Psoas muscle (tissue), 8 donors: ENCODE measurements around the gene FREM1. TPM values are rescaled to one million over a fixed set of nuclear protein-coding genes. Genes with fewer than 3 reads are reported as not detected.
A peak's percentile ranks its signal among the peaks of the same experiment; 100 is the strongest.

ENCODE experiments used
- ATAC-seq, 4 donors: fragments of 200-7000 bp; cut with Tn5 transposase; one replicate each; pipeline ENCODE4 v1.9.1; 2020; ENCODE audit warnings: moderate library complexity in 3 of 4, mild to moderate bottlenecking in 2 of 4
- DNase-seq, 2 donors: peaks; one replicate each; pipeline ENCODE4 v3.0.0-alpha.2; 2020
- H3K27ac ChIP-seq: fragments of 200-600 bp; one replicate; pipeline ENCODE4 v1.8.0; 2022
- H3K27me3 ChIP-seq, 3 donors: fragments of 200-600 bp in 1 of 3; one replicate each; pipeline versions ENCODE4 v1.6.1 to v1.8.0; 2013 to 2022; ENCODE audit warnings: low read length in 2 of 3, mild to moderate bottlenecking in 2 of 3, moderate library complexity in 1 of 3; ENCODE audit not compliant: insufficient read depth in 3 of 3
- H3K36me3 ChIP-seq, 2 donors: fragments of 200-600 bp in 1 of 2; one replicate each; pipeline versions ENCODE4 v1.6.1 to v1.8.0; 2013 to 2022; ENCODE audit warnings: low read depth in 1 of 2, mild to moderate bottlenecking in 1 of 2, moderate library complexity in 1 of 2; ENCODE audit not compliant: insufficient read depth in 1 of 2
- H3K4me1 ChIP-seq: fragments of 200-600 bp; one replicate; pipeline ENCODE4 v1.8.0; 2022
- H3K4me3 ChIP-seq: fragments of 200-600 bp; one replicate; pipeline ENCODE4 v1.8.0; 2022; ENCODE audit warnings: mild to moderate bottlenecking
- H3K9me3 ChIP-seq: fragments of 200-600 bp; one replicate; pipeline ENCODE4 v1.8.0; 2022
- WGBS, 3 donors: extraction: QIAGEN DNeasy Blood & Tissue Kit; methylation state at CpG; one replicate each; pipeline versions ENCODE4 v1.1.6 to v1.1.7; 2013; 5-methylcytosine and 5-hydroxymethylcytosine counted together
- intact Hi-C, 2 donors: fragments of 100-400 bp; cut with DNase I; formaldehyde crosslinking; loops; one replicate each; pipeline versions ENCODE4 v1.11.0 to v1.14.2; 2022
- polyA plus RNA-seq, 3 donors: library from polyadenylated mRNA; stranded (reverse); fragments of 200-250 nt; gene quantifications; one replicate each; pipeline ENCODE4 v1.2.3, GENCODE V29; 2013
- total RNA-seq, 4 donors: library from RNA; stranded (reverse); fragmentation: NEBNext Ultra II Directional in 2 of 4; extraction: Animal tissue kit (Norgen Biotek cat#: 25700) in 2 of 4; gene quantifications; one replicate each; pipeline versions ENCODE4 v1.2.1 to v1.2.4, GENCODE V29; 2021 to 2023
- TF ChIP-seq, protein P1 (sequence below): fragments of 200-600 bp; IDR thresholded peaks from one replicate; pipeline ENCODE4 v1.8.0; 2022; ENCODE audit warnings: antibody characterized with exemption
- donor health status: healthy with polysubstance abuse.
- donor health status: DM: no; HTN: no; CAD: no; lungs with moderate emphysema.
- donor health status: Bipolar disorder and iron deficiency.
- donor health status: healthy.
- donor health status: DM: yes; HTN: yes; CAD: no.
- donor health status: DM: no; HTN: no; CAD: no.
- donor health status: DM: no; HTN: no; CAD: no.
- donor health status: DM: yes; HTN: yes; CAD: no.

Gene FREM1
- total and polyA plus RNA-seq, 7 donors, result 0.20 to 3.7 (median 0.79) TPM

DNA sequence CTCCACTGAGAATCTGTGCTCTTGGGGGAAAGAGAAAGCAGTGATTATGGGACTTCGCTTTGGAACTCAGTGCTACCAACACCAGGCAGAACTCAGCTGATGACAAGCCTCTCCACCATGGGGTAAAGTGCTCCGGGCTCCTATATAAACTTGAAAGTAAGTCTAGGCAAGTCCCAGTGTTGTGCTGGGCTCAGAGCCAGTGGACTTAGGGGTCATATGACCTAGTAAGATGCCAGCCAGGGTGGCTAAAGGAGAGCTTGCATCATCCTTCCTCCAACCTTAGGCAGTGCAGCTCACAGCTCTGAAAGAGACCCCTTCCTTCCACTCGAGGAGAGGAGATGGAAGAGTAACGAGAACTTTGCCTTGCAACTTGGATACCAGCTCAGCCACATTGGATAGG is 35.1 kb upstream of the FREM1 start:
- Histone ChIP-seq H3K4me1 (no peaks in the 10 kb centered on the region), H3K4me3 (no peak overlapping the region), H3K36me3 (no peaks in the 10 kb centered on the region), H3K27ac (no peak overlapping the region), H3K9me3 (no peaks in the 10 kb centered on the region), H3K27me3 (no peaks in the 10 kb centered on the region)
- no peak for ATAC-seq
- no peak for DNase-seq
- TF ChIP-seq, protein P1, sequence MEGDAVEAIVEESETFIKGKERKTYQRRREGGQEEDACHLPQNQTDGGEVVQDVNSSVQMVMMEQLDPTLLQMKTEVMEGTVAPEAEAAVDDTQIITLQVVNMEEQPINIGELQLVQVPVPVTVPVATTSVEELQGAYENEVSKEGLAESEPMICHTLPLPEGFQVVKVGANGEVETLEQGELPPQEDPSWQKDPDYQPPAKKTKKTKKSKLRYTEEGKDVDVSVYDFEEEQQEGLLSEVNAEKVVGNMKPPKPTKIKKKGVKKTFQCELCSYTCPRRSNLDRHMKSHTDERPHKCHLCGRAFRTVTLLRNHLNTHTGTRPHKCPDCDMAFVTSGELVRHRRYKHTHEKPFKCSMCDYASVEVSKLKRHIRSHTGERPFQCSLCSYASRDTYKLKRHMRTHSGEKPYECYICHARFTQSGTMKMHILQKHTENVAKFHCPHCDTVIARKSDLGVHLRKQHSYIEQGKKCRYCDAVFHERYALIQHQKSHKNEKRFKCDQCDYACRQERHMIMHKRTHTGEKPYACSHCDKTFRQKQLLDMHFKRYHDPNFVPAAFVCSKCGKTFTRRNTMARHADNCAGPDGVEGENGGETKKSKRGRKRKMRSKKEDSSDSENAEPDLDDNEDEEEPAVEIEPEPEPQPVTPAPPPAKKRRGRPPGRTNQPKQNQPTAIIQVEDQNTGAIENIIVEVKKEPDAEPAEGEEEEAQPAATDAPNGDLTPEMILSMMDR, result no peak
- WGBS, 3 donors, result 67 to 83% (median 79%) methylated on average over 4 of the region's 4 CpGs
- intact Hi-C loops, result no loop called here

- no peaks in the 10 kb centered on the region for H3K4me1 ChIP-seq
- no peak overlapping the region for H3K4me3 ChIP-seq
- peak in 1 of 4 donors; percentile 63 for ATAC-seq
- H3K36me3 ChIP-seq, result no peaks in the 10 kb centered on the region
- TF ChIP-seq, protein P1, result no peak
- no peaks in the 10 kb centered on the region for H3K27me3 ChIP-seq
- intact Hi-C loops, result no loop called here
- H3K9me3 ChIP-seq, result no peaks in the 10 kb centered on the region
- H3K27ac ChIP-seq, result no peak overlapping the region
- WGBS, 3 donors, result 36 to 48% (median 42%) methylated on average over 7 of the region's 7 CpGs
- DNase-seq, result no peak
Observed at GRCh38 chr9:14941501-14942405, 31.5 kb upstream of the FREM1 start.

DNA sequence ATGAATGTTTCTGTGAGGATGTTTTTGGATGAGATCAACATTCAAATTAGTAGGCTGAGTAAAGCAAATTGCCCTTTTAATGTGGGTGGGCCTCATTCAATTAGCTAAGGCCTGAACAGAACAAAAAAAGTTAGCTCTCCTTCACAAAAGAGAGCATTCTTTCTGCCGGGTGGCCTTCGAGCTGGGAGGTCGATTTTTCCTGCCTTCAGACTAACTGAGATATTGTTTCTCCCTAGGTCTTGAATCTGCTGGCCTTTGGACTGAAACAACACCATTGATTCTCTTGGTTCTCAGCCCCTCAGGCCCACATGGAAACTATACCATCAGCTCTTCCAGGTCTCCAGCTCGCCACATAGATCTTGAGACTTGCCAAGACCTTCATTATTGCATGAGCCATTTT is 29.1 kb upstream of the FREM1 start:
- ATAC-seq, result no peak
- H3K27ac ChIP-seq, result no peak overlapping the region

DNA sequence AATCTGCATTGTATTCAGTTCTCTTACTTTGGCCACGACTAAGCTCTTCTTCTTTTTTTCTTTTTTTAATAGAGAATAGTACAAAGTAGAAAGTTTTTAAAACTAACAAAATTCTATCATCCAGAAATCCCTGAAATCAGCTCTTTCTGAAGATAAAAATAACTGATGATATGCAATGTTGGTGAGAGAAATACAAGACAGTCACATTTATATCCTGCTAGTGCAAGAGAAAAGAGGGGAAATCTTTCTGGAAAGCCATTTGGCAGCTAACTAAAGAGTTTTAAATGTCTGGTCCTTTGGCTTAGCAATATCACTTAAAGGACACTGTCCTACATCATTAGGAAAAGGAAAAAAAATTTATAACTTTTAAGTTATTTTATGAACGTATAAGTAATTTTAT is 27.0 kb upstream of the FREM1 start:
- Histone ChIP-seq H3K4me3 (no peak overlapping the region), H3K9me3 (no peaks in the 10 kb centered on the region), H3K4me1 (no peaks in the 10 kb centered on the region), H3K27ac (no peak overlapping the region), H3K27me3 (no peaks in the 10 kb centered on the region), H3K36me3 (no peaks in the 10 kb centered on the region)
- no peak for DNase-seq
- ATAC-seq, result no peak
- intact Hi-C loops, result no loop called here
- 59 to 75% (median 64%) methylated on average over 2 of the region's 2 CpGs for WGBS, 3 donors
- TF ChIP-seq, protein P1, result no peak

More for the DNA sequence above, 29.1 kb upstream of the FREM1 start:
- intact Hi-C loops, result no loop called here
- no peak for DNase-seq
- TF ChIP-seq, protein P1, result no peak
- no peaks in the 10 kb centered on the region for H3K9me3 ChIP-seq
- 70 to 85% (median 76%) methylated on average over 4 of the region's 4 CpGs for WGBS, 3 donors
- H3K36me3 ChIP-seq, result no peaks in the 10 kb centered on the region
- H3K27me3 ChIP-seq, result no peaks in the 10 kb centered on the region
- H3K4me1 ChIP-seq, result no peaks in the 10 kb centered on the region
- H3K4me3 ChIP-seq, result no peak overlapping the region
